RKO (cell line): ENCODE data around the gene SMG6.
A peak's percentile ranks its signal among the peaks of the same experiment; 100 is the strongest.

Experiments
- DNase-seq: peaks from one replicate; pipeline ENCODE4 v3.0.0-alpha.2; 2016; ENCODE audit warnings: low spot score

Gene SMG6

GRCh38 chr17:2102931-2103809, 200.4 kb downstream of the SMG6 start:
- DNase-seq = no peak

DNA sequence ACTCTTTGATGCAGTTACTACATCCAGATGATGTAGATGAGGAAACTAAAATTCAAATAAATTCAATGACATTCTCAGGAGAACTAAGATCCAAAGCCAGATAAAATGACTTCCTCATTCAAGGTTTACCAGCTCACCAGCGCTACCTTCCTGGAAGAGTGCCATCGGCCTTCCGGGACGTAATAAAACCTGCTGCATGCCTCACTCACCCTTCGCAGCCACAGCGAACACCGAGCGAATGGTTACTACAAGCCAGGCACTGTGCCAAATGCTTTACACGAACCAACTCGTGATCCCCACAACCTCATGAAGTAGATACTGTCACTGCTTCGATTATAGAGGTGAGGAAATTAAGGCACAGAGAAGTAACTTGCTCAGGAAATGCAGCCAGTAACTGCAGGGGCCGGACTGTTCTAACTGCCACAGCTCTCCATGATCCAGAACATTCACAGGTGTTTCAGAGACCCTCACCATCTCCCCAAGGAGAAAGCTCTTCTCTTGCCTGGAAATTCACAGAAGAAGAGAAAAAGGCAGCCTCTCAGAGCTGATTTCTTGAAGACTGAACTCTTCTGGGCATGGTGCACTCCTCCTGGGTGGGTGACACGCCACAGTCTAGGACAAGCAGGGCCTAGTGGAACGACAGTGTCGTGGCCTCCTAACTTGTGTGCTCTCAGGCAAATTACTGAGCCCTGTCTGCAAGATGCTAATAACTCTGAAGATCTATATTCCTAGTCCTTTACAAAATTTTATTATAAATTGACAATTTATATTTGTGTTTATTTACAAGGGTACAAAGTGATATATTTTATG, 201.9 kb downstream of the SMG6 start:
- no peak for DNase-seq

DNA sequence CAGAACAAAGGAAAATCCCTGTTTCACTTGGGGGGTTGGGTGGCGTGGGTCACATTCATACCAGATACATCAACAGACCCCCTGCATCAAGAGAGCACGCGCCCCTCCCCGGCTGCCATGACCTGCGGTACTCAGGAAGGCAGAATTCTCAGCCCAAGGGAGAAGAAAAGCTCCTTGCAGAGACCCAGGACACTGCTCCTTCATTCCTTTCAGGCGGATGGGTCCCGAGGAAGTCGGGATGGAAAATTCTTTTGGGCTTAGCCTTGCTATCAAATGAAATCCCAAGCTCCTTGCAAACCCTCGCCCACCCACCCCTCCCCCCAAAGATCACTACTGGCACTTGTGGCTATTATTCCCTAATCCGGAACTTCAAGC, 208.1 kb downstream of the SMG6 start:
- no peak for DNase-seq

GRCh38 chr17:2094891-2095535, 208.6 kb downstream of the SMG6 start:
- DNase-seq = no peak

DNA sequence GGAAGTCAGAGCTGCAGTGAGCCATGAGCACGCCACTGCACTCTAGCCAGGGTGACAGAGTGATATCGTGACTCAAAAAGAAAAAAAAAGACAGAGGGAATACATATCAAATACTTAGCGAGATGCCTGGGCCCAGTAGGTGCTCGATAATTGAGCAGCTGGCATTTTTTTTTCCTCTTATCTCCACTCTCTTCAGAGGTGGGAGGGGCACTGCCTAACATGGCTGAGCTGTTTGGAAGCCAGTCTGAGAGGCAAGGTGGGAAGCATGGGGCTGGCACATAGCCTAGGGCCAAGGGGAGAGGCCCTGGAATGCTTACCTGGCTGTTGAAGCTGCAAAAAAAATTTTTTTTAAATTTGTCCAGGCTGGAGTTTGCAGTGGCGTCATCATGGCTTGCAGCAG, 210.2 kb downstream of the SMG6 start:
- DNase-seq = no peak

- no peak for DNase-seq
These were observed 211.3 kb downstream of the SMG6 start for GRCh38 chr17:2092253-2092652.

DNA sequence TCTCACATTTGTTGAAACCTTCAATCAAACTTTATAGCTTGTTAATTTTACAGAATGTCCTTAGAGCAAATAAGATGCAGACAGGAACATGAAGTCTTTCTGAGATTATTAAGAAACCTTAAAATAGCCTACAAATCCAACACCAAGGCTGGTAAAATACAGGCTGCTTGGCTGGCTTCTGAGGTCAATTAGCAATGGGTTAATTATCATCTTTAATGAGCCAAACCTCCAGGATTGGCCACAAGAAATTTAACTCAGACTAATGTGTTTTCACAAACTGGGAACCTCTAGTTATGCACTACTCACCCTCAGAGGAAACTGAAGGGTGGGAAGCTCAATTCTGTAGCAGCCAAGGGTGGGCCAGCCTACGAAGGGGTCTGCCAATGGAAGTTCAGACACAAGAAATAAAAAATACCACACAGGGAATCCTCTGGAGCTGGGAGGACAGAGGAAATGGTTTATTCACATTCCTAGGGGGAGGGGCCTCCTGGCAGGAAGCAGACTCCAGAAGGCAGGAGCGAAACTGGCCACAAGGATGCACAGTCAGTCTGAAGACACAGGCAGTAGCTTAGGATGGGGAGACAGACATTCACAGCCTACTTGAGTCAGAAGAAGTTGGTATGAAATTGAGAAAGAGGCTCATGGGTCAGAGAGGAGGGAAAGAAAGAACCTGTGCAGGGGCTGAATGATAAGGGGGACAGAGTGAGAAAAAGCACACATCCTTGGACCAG, 212.6 kb downstream of the SMG6 start:
- peak; percentile 51 for DNase-seq

- DNase-seq = no peak
These were observed 213.4 kb downstream of the SMG6 start for GRCh38 chr17:2090210-2090641.

DNA sequence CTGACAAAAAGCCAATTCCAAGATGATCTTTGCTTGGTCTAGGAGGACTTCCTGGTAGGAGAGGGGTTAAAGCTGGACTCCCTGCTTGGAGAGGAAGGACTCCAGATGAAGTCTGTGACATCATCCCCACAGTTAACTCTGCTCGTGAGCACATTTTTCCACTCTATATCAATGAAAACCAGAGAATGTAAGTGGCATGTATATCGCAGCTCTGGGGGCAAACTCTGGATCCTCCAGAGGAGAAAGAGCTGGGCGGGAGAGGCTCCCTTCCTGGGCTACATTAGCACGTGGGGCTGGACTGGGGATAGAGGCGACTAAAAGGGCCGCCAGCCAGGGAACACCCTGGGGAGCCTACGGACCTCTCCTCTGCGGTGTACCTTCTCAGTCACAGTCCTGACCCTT, 214.6 kb downstream of the SMG6 start:
- DNase-seq = no peak

GRCh38 chr17:2087597-2088211, 215.9 kb downstream of the SMG6 start:
- no peak for DNase-seq

GRCh38 chr17:2086306-2086705, 217.3 kb downstream of the SMG6 start:
- DNase-seq = no peak

DNA sequence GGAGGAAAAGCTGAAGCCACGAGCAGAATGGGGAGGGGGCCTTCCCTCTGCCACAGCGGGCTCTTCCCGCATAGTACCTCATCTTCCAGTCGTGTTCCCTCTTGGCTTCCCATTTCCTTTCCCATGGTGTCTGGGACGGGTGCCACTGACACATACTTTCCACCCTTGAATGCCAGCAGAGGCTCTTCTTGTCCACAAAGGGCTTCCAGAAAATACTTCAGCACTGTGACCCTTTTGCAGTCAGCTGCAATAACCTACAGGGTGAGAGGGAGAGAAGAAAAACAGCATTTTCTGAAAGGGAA, 218.0 kb downstream of the SMG6 start:
- DNase-seq = no peak

GRCh38 chr17:2084766-2085647, 218.6 kb downstream of the SMG6 start:
- DNase-seq = no peak

GRCh38 chr17:2084036-2084765, 219.4 kb downstream of the SMG6 start:
- DNase-seq = no peak

- no peak for DNase-seq
These were observed 220.0 kb downstream of the SMG6 start for GRCh38 chr17:2083613-2084035.

GRCh38 chr17:2082003-2082781, 221.4 kb downstream of the SMG6 start:
- DNase-seq = no peak

GRCh38 chr17:2081564-2081963, 222.0 kb downstream of the SMG6 start:
- DNase-seq = no peak

GRCh38 chr17:2077040-2077439, 226.5 kb downstream of the SMG6 start:
- no peak for DNase-seq
